ENCODE data around the gene TSC22D3.
"Not testable (repeated sequence)": the region's sequence is repeated elsewhere in the genome, so short reads cannot be mapped to it uniquely, and the experiment has no call there.

Gene TSC22D3
- 3,190 to 3,191 reads per million in 2 donors for total RNA-seq

GRCh38 chrX:107775734-107776511 lies at the start of gene TSC22D3:
TSC22D3 (minus strand) TSS chrX:107775787; CDS start chrX:107775419, 368 bp downstream.
- peak; percentile 15 to 60 (median 41) for DNase-seq

DNA sequence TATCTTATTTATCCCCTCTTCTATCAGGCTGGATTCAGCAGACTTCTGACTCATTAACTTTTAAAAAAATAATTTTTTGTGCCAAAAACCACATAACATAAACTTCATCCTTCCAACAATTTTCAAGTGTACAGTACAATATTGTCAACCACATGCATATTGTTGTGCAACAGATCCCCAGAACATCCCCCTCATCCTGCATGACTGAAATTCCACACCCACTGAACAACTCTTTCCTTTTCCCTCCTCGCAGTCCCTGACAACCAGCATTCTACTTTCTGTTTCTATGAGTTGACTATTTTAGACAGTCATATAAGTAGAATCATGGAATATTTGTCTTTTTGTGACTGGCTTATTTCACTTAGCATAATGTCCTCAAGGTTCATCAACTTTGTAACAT lies 47.9 kb upstream of the TSC22D3 start:
- DNase-seq: no peak

DNA sequence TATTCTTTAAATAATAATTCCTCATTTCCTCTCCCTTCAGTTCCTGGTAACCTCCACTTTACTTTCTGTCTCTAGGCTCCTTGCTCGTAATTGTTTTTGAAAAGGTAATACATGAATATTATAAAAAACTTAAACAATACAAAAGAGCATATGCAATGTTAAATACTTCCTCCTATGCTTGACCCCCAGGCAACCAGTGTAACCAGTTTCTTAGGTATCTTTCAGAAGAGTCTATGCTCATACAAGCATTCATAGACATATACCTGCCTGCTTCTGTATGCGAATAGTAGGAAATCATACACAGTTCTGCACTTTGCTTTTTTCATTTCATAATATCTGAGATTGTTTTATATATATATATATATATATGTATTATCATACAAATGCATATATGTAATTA lies 47.5 kb upstream of the TSC22D3 start:
- no peak for DNase-seq

- DNase-seq: no peak
Measured at GRCh38 chrX:107818900-107819521, 43.4 kb upstream of the TSC22D3 start.

DNA sequence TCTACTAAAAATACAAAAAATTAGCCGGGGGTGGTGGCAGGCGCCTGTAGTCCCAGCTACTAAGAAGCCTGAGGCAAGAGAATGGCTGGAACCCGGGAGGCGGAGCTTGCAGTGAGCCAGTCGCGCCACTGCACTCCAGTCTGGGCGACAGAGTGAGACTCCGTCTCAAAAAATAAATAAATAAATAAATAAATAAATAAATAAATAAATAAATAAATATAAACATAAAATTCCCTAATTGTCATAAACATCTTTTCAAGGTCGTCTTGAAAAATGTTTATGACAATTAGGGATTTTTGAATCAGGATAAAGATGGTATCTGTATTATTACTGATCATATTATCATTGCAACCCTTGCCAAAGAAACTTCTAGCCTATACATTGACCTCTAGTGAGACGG lies 34.5 kb upstream of the TSC22D3 start:
- DNase-seq: not testable (repeated sequence)

- no peak for DNase-seq
Measured at GRCh38 chrX:107805179-107805578, 29.6 kb upstream of the TSC22D3 start.

- no peak for DNase-seq
Measured at GRCh38 chrX:107804427-107804826, 28.8 kb upstream of the TSC22D3 start.

DNA sequence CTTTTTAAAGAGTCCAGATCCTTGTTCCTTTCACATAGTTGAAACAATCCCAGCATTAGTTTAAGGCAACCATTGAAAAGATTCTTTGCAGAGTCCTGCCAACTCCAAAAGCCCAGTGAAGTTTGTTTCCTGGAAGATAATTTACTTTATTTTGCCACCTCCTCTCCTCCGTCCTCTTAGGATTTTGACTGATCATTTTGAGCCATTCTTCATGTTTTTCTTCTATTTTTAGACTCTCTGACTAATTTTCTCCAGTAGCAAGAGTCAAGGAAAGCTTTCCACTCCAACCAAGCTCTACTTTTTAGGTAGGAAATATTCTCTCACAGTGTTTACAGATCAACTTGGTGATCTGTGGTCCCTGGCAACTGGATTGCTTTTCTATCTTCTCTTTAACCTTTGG lies 12.2 kb upstream of the TSC22D3 start:
- no peak for DNase-seq

DNA sequence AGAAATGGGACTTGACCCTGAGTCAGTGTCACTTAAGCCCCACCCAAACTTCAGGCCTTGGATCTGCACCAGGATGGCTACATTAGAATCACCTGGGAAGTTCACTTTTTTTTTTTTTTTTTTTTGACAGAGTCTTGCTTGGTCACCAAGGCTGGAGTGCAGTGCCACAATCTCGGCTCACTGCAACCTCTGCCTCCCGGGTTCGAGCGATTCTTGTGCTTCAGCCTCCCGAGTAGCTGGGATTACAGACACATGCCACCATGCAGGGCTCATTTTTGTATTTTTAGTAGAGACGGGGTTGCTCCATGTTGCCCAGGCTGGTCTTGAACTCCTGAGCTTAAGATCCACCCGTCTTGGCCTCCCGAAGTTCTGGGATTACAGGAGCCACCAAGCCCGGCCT lies 4.9 kb upstream of the TSC22D3 start:
- no peak for DNase-seq

GRCh38 chrX:107777536-107777832 lies 1.9 kb upstream of the TSC22D3 start, which contains the start of gene NCBP2L:
NCBP2L (plus strand) TSS chrX:107777733; CDS start chrX:107794221, 16,488 bp downstream.
- DNase-seq: no peak

DNA sequence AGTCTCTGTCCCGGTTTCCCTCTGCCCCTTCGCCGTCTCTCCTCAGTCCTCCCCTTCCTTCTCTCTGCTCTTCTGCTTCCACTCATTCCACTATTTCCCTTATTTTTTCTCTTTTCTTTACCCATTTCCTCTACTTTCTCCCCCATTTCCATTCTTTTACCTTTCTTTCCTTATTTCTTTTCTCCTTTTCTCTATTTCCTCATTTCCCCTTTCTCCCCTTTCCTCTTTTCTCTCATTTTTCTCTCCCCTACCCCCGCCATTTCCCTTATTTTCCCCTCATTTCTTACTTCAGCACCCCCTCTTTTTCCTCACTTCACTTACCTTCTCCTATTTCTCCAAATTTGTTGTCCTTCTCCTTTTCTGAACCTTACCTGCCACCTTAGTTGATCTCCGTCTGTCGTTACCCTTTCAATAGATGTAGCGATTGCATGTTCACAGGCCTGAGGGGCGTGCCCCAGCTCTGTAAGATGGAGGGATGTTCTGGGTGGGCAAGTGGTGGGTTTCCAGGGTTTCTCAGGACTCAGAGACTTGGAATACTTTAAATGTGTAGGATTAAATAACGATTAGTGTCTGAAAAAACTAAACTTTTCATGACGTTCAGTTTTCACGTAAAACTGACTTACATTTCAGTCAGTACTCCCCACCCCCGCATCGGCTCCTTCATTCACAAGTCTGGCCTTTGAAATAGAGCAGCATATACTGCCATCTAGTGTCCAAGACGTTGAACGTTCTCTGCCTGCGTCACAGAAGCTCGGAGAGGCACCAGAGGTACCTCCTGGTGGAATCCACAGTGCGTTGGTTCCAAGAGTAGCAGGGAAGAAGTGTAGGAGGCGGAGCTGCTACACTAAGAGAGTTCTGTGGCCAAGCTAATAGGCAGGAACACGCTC lies 1.3 kb upstream of the TSC22D3 start:
- peak; percentile 22 to 84 (median 62) for DNase-seq

- no peak for DNase-seq
Measured at GRCh38 chrX:107775000-107775733, 420 bp downstream of the TSC22D3 start.

- DNase-seq: no peak
Measured at GRCh38 chrX:107773906-107774435, 1.6 kb downstream of the TSC22D3 start.

- no peak for DNase-seq
Measured at GRCh38 chrX:107773206-107773605, 2.4 kb downstream of the TSC22D3 start.

- DNase-seq: no peak
Measured at GRCh38 chrX:107769581-107770317, 5.8 kb downstream of the TSC22D3 start.

DNA sequence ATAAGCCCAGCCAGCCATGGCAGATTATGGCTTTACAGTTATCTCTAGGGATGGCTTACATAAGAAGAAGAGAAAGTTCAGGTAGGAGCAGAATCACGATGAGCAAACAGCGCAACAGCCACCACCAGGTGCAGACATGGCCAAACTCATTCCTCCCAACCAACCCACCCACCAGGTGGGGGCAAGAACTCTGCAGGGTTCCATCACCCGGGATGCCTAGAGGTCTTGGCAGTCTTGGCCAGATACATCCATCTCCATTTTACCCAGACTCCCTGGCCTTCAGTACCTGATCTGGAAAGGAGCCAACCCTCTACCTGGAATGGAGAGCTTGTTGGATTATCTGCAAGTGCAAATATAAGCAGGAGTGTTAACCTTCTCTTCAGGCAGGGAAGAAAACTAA lies 7.5 kb downstream of the TSC22D3 start:
- no peak for DNase-seq

DNA sequence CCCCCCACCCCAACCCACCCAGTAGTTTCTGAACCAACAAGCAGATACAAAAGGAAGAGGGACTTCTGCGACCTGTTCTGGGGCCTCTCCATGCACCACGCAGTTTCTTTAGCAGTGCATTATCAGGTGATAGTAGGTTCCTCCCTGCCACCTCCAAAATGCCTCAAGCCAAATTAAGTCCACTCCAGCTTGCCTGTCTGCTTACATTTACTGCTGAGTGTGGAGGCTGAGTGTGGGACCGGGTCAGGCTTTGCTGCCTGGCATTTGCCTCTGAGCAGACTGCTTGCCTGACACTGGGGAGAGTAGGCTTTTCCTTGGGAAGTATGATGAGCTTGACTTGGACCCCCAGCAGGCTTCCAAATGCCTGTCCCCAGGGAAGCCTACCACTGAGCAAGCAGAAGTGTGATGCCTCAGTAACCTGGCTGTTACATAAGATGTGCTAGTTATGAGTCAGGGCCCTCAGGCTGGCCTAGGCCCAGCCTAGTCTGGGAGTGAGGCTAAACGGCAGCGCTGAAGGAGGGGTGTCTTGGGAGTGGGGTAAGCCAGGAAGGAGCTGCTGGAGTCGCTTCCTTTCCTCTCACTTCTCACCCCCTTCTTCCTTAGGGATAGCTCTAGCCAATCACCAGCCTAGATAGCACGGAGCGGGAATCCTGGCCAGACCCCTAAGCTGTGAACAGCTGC lies 9.0 kb downstream of the TSC22D3 start:
- DNase-seq: no peak

GRCh38 chrX:107764845-107765608 lies 10.6 kb downstream of the TSC22D3 start:
- no peak for DNase-seq

- DNase-seq: no peak
Measured at GRCh38 chrX:107763647-107764046, 11.9 kb downstream of the TSC22D3 start.

Data from T-helper 2 cell (primary cell).